ENCODE measurements around the gene SLC27A5. TPM values are rescaled to one million over a fixed set of nuclear protein-coding genes. Genes with fewer than 3 reads are reported as not detected.

SLC27A5 gene
- total and polyA plus RNA-seq, 9 of the 15 experiments (the other 6 are each of a cell fraction or from before 2014, with no cell fraction given): 42.2 to 318 (median 64.7) TPM

GRCh38 chr19:58513694-58514563 is 2.1 kb upstream of the SLC27A5 start (continued):
- peak in 1 of 3 experiments; percentile 74; a peak in 1 of 6 replicates for TF ChIP-seq ZBTB11 (CRISPR knock-in tag; IDR thresholded peaks at IDR 0.05)
- TF ChIP-seq TFAP4 (CRISPR knock-in tag; IDR thresholded peaks at IDR 0.05; ENCODE audit: borderline replicate concordance): peak; percentile 69
- TF ChIP-seq NFIC (IDR thresholded peaks at IDR 0.05): peak; percentile 81
- TF ChIP-seq ZFPM2 (CRISPR knock-in tag; IDR thresholded peaks at IDR 0.05): no peak
- TF ChIP-seq KHSRP (IDR thresholded peaks at IDR 0.05): no peak
- TF ChIP-seq TRIM28 (IDR thresholded peaks at IDR 0.05): no peak
- peak; percentile 63; the same call in 1 of the 2 replicates for TF ChIP-seq CREM (IDR thresholded peaks at IDR 0.05; ENCODE audit: low read depth)
- no peak for TF ChIP-seq ZNF707 (CRISPR knock-in tag; conservative IDR thresholded peaks at IDR 0.05)
- no peak for TF ChIP-seq ELK1 (CRISPR knock-in tag; IDR thresholded peaks at IDR 0.05)
- peak; percentile 94 for TF ChIP-seq MAX (CRISPR knock-in tag; IDR thresholded peaks at IDR 0.05)
- TF ChIP-seq BACH1 (tag; IDR thresholded peaks at IDR 0.05): no peak
- peak; percentile 71 for TF ChIP-seq KDM5B (IDR thresholded peaks at IDR 0.05; ENCODE audit: insufficient replicate concordance, low read depth, low read length)
- peak in 1 of 2 experiments; percentile 62; a peak in 1 of 4 replicates for TF ChIP-seq SIN3A (IDR thresholded peaks at IDR 0.05; ENCODE audit: borderline replicate concordance in 2 of 2, control insufficient read depth in 1 of 2, low read depth in 2 of 2, low read length in 2 of 2)
- peak; percentile 78 for TF ChIP-seq E2F8 (IDR thresholded peaks at IDR 0.05; ENCODE audit: low read depth, partially characterized antibody)
- TF ChIP-seq HCFC1 (IDR thresholded peaks at IDR 0.05; ENCODE audit: low read depth, low read length): peak; percentile 52
- TF ChIP-seq SAFB (IDR thresholded peaks at IDR 0.05; ENCODE audit: borderline replicate concordance, low read depth, low read length): 0 out of 2 replicates have a peak, but pooled peaks have one; percentile 38
- TF ChIP-seq MXI1 (IDR thresholded peaks at IDR 0.05; ENCODE audit: low read depth, low read length): 0 out of 2 replicates have a peak, but pooled peaks have one; percentile 44
- TF ChIP-seq NCOR1 (IDR thresholded peaks at IDR 0.05): 0 out of 2 replicates have a peak, but pooled peaks have one; percentile 22

Measured in K562 (cell line).